Testis (tissue), 2 donors: ENCODE results near the gene BSDC1.

Experiments
- CTCF ChIP-seq, 3 experiments: fragments of 450-650 bp in 2 of 3; fragments of 200-600 bp in 1 of 3; sonication (generic) in 1 of 3; IDR thresholded peaks; one replicate each; pipeline ENCODE4 v1.5.1; 2016 to 2019; ENCODE audit warnings: antibody characterized with exemption in 3 of 3, mild to moderate bottlenecking in 2 of 3, moderate library complexity in 1 of 3
- POLR2A ChIP-seq: fragments of 450-650 bp; IDR thresholded peaks from one replicate; pipeline ENCODE4 v1.6.1; 2017; ENCODE audit warnings: antibody characterized with exemption, mild to moderate bottlenecking, moderate library complexity

GRCh38 chr1:32337855-32338636, 56.2 kb downstream of the BSDC1 start:
- no peak for TF ChIP-seq CTCF (IDR thresholded peaks at IDR 0.05)
- no peak for TF ChIP-seq POLR2A
